Measurements from ENCODE around the gene PHYKPL.

DNA sequence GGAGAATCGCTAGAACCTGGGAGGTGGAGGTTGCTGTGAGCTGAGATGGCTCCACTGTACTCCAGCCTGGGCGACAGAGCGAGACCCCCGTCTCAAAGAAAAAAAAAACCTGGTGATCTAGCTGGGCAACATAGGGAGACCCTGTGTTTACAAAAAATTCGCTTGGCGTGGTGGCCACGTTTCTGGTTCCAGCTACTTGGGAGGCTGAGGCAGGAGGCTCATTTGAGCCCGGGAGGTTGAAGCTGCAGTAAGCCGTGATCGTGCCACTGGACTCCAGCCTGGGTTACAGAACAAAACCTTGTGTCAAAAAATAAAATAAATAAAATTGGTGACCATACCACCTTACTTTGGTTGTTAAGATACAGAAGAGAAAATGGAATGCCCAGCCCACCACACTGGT lies 30.1 kb downstream of the PHYKPL start:
- TF ChIP-seq, protein P1, sequence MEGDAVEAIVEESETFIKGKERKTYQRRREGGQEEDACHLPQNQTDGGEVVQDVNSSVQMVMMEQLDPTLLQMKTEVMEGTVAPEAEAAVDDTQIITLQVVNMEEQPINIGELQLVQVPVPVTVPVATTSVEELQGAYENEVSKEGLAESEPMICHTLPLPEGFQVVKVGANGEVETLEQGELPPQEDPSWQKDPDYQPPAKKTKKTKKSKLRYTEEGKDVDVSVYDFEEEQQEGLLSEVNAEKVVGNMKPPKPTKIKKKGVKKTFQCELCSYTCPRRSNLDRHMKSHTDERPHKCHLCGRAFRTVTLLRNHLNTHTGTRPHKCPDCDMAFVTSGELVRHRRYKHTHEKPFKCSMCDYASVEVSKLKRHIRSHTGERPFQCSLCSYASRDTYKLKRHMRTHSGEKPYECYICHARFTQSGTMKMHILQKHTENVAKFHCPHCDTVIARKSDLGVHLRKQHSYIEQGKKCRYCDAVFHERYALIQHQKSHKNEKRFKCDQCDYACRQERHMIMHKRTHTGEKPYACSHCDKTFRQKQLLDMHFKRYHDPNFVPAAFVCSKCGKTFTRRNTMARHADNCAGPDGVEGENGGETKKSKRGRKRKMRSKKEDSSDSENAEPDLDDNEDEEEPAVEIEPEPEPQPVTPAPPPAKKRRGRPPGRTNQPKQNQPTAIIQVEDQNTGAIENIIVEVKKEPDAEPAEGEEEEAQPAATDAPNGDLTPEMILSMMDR (IDR thresholded peaks at IDR 0.05 in 4 of 5, conservative IDR thresholded peaks at IDR 0.05 in 1 of 5) = no peak
- TF ChIP-seq POLR2A (IDR thresholded peaks at IDR 0.05) = no peak

Data from gastrocnemius medialis (tissue), 4 donors.